BE2C (cell line): ENCODE results near the gene DDX50.
"Not testable (repeated sequence)": the region's sequence is repeated elsewhere in the genome, so short reads cannot be mapped to it uniquely, and the experiment has no call there.

Source experiments
- DNase-seq: peaks from one replicate; pipeline ENCODE4 v3.0.0-alpha.2; 2020
- H3K27me3 ChIP-seq: fragments of 250-450 bp; sonication (Bioruptor Pico); 2 replicates; pipeline ENCODE4 v1.5.1; 2020; ENCODE audit warnings: mild to moderate bottlenecking
- H3K36me3 ChIP-seq: fragments of 250-450 bp; sonication (Bioruptor Pico); 2 replicates; pipeline ENCODE4 v1.5.1; 2020; ENCODE audit warnings: mild to moderate bottlenecking
- H3K4me1 ChIP-seq: fragments of 250-450 bp; sonication (Bioruptor Pico); 2 replicates; pipeline ENCODE4 v1.5.1; 2020
- H3K4me3 ChIP-seq: 2 replicates; pipeline ENCODE4 v1.5.1; 2011; ENCODE audit warnings: low read depth, low read length
- H3K9me3 ChIP-seq: fragments of 250-450 bp; sonication (Bioruptor Pico); 2 replicates; pipeline ENCODE4 v1.5.1; 2020
- CTCF ChIP-seq: IDR thresholded peaks from 2 replicates; pipeline ENCODE4 v1.5.1; 2012; ENCODE audit warnings: mild to moderate bottlenecking, low read depth, low read length

Gene DDX50

GRCh38 chr10:68955832-68956532 lies 54.9 kb downstream of the DDX50 start, which contains the start of gene DDX21:
TSS of gene DDX21 (plus strand) at chr10:68956170. CDS start at chr10:68956226, 56 bp downstream.
- Histone ChIP-seq H3K4me3 (peak within 1 kb of the TSS; percentile 96), H3K4me1 (no peaks in the 10 kb centered on the region), H3K9me3 (no peaks in the 10 kb centered on the region), H3K27me3 (no peaks in the 10 kb centered on the region), H3K36me3 (peaks cover 39% of the 10 kb centered on the region)
- peak; percentile 91 for DNase-seq
- peak; percentile 71 for TF ChIP-seq CTCF

DNA sequence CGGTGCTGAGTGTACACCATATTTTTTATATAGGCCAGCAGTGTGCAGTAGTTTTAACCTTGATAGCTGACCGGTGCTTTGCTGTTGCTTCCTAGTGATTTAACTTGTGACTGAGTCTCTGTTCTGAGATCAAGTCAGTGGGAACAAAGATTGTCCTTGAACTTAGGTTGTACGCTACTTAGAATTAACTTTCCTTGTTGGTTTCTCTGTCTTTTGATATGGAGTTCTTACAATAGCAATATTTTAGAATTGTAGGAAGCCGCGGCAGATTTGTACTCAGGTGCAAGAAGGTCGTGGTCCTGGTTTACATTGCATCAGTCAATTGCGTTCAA lies 56.1 kb downstream of the DDX50 start:
- peak overlapping the region; percentile 96 for H3K4me3 ChIP-seq
- DNase-seq = no peak
- H3K9me3 ChIP-seq = no peaks in the 10 kb centered on the region
- no peak for TF ChIP-seq CTCF
- no peaks in the 10 kb centered on the region for H3K4me1 ChIP-seq
- no peaks in the 10 kb centered on the region for H3K27me3 ChIP-seq
- peaks cover 52% of the 10 kb centered on the region for H3K36me3 ChIP-seq

GRCh38 chr10:68957654-68958053 lies 56.5 kb downstream of the DDX50 start:
- TF ChIP-seq CTCF = no peak
- no peaks in the 10 kb centered on the region for H3K9me3 ChIP-seq
- H3K36me3 ChIP-seq = peaks cover 56% of the 10 kb centered on the region
- no peaks in the 10 kb centered on the region for H3K4me1 ChIP-seq
- DNase-seq = no peak
- peak overlapping the region; percentile 96 for H3K4me3 ChIP-seq
- H3K27me3 ChIP-seq = no peaks in the 10 kb centered on the region

DNA sequence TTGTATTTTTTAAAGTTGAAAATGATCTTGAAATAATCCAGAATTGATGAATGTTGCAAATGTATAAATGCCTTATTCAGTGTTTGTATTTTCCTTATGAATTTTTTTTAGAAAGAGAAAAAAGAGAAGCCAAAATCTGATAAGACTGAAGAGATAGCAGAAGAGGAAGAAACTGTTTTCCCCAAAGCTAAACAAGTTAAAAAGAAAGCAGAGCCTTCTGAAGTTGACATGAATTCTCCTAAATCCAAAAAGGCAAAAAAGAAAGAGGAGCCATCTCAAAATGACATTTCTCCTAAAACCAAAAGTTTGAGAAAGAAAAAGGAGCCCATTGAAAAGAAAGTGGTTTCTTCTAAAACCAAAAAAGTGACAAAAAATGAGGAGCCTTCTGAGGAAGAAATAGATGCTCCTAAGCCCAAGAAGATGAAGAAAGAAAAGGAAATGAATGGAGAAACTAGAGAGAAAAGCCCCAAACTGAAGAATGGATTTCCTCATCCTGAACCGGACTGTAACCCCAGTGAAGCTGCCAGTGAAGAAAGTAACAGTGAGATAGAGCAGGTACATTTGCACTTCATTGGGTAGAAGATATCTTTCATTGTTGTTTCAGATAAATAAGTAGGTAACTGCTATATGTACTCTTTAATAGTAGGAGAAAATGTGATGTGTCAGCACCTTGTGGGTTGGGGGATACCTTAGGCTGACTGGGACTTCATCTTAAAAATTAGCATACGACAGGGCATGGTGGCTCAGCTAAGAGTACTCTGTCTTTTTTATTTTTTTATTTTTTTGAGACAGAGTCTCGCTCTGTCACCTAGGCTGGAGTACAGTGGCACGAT lies 58.8 kb downstream of the DDX50 start:
- Histone ChIP-seq H3K4me1 (no peaks in the 10 kb centered on the region), H3K4me3 (no peak overlapping the region), H3K36me3 (peaks cover 79% of the 10 kb centered on the region), H3K9me3 (no peaks in the 10 kb centered on the region), H3K27me3 (no peaks in the 10 kb centered on the region)
- no peak for DNase-seq
- TF ChIP-seq CTCF = no peak

- DNase-seq = no peak
- H3K27me3 ChIP-seq = no peaks in the 10 kb centered on the region
- no peak overlapping the region for H3K4me3 ChIP-seq
- H3K36me3 ChIP-seq = peaks cover 99% of the 10 kb centered on the region
- no peaks in the 10 kb centered on the region for H3K9me3 ChIP-seq
- TF ChIP-seq CTCF = no peak
- H3K4me1 ChIP-seq = no peaks in the 10 kb centered on the region
These were observed 62.0 kb downstream of the DDX50 start for GRCh38 chr10:68963151-68963550.

- Histone ChIP-seq H3K27me3 (no peaks in the 10 kb centered on the region), H3K9me3 (no peaks in the 10 kb centered on the region), H3K36me3 (peaks cover 98% of the 10 kb centered on the region), H3K4me3 (no peak overlapping the region), H3K4me1 (no peaks in the 10 kb centered on the region)
- no peak for DNase-seq
- no peak for TF ChIP-seq CTCF
These were observed 72.9 kb downstream of the DDX50 start for GRCh38 chr10:68973975-68974374.

DNA sequence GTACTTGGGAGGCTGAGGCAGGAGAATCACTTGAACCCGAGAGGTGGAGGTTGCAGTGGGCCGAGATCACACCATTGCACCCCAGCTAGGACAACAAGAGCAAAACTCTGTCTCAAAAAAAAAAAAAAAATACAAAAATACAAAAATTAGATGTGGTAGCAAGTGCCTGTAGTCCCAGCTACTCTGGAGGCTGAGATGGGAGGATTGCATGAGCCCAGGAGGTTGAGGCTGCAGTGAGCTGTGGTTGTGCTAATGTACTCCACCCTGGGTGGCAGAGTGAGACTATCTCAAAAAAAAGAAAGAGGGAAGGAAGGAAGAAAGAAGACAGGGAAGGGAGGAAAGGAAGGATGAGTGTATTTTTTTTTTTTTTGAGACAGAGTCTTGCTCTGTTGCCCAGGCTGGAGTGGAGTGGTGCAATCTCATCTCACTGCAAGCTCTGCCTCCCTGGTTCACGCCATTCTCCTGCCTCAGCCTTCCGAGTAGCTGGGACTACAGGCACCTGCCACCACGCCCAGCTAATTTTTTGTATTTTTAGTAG lies 74.9 kb downstream of the DDX50 start:
- H3K4me3 ChIP-seq, H3K9me3 ChIP-seq, DNase-seq, H3K27me3 ChIP-seq, H3K4me1 ChIP-seq: not testable (repeated sequence)
- peaks cover 94% of the 10 kb centered on the region for H3K36me3 ChIP-seq

GRCh38 chr10:68979738-68980137 lies 78.6 kb downstream of the DDX50 start:
- peaks cover 86% of the 10 kb centered on the region for H3K36me3 ChIP-seq
- not testable (repeated sequence) for H3K4me3 ChIP-seq

More at GRCh38 chr10:68979738-68980137, 78.6 kb downstream of the DDX50 start:
- H3K27me3 ChIP-seq, DNase-seq, H3K9me3 ChIP-seq, H3K4me1 ChIP-seq: not testable (repeated sequence)
